ENCODE data around the gene MRPL34. TPM values are rescaled to one million over a fixed set of nuclear protein-coding genes. Genes with fewer than 3 reads are reported as not detected.

Gene MRPL34
- polyA plus RNA-seq, 1 donor = 47.2 TPM

- DNase-seq = peak in 1 of 2 donors; percentile 34
- H3K27me3 ChIP-seq (ENCODE audit: control insufficient read depth, insufficient read depth, low read length) = peaks cover 20% of the 10 kb centered on the region
- peaks cover 13% of the 10 kb centered on the region for H3K4me1 ChIP-seq (ENCODE audit: control insufficient read depth, insufficient read depth, low read length)
- no peak overlapping the region for H3K27ac ChIP-seq (ENCODE audit: low read length)
- peaks cover 16% of the 10 kb centered on the region for H3K9me3 ChIP-seq (ENCODE audit: control insufficient read depth, low read depth, low read length)
- no peaks in the 10 kb centered on the region for H3K36me3 ChIP-seq (ENCODE audit: control insufficient read depth, insufficient read depth, low read length)
- no CpG with 5 or more reads among the region's 94 CpGs for WGBS (ENCODE audit: insufficient coverage, low lambda C conversion rate)
- peak overlapping the region; percentile 46 for H3K4me3 ChIP-seq (ENCODE audit: low read length)
Measured at GRCh38 chr19:17328517-17329365, 23.1 kb downstream of the MRPL34 start.

- H3K36me3 ChIP-seq (ENCODE audit: control insufficient read depth, insufficient read depth, low read length) = no peaks in the 10 kb centered on the region
- no peak for DNase-seq
- peaks cover 20% of the 10 kb centered on the region for H3K27me3 ChIP-seq (ENCODE audit: control insufficient read depth, insufficient read depth, low read length)
- WGBS (ENCODE audit: insufficient coverage, low lambda C conversion rate) = no CpG with 5 or more reads among the region's 51 CpGs
- no peak overlapping the region for H3K27ac ChIP-seq (ENCODE audit: low read length)
- H3K4me3 ChIP-seq (ENCODE audit: low read length) = no peak overlapping the region
- peaks cover 16% of the 10 kb centered on the region for H3K9me3 ChIP-seq (ENCODE audit: control insufficient read depth, low read depth, low read length)
- H3K4me1 ChIP-seq (ENCODE audit: control insufficient read depth, insufficient read depth, low read length) = peaks cover 17% of the 10 kb centered on the region
Measured at GRCh38 chr19:17329366-17330261, 23.9 kb downstream of the MRPL34 start.

GRCh38 chr19:17330262-17331044 lies 24.8 kb downstream of the MRPL34 start:
- Histone ChIP-seq H3K27me3 (ENCODE audit: control insufficient read depth, insufficient read depth, low read length) (peaks cover 20% of the 10 kb centered on the region), H3K4me1 (ENCODE audit: control insufficient read depth, insufficient read depth, low read length) (peaks cover 21% of the 10 kb centered on the region), H3K36me3 (ENCODE audit: control insufficient read depth, insufficient read depth, low read length) (no peaks in the 10 kb centered on the region), H3K27ac (ENCODE audit: low read length) (no peak overlapping the region), H3K9me3 (ENCODE audit: control insufficient read depth, low read depth, low read length) (peaks cover 16% of the 10 kb centered on the region), H3K4me3 (ENCODE audit: low read length) (no peak overlapping the region)
- DNase-seq = no peak
- no CpG with 5 or more reads among the region's 24 CpGs for WGBS (ENCODE audit: insufficient coverage, low lambda C conversion rate)

GRCh38 chr19:17331045-17331558 lies 25.4 kb downstream of the MRPL34 start:
- peaks cover 21% of the 10 kb centered on the region for H3K4me1 ChIP-seq (ENCODE audit: control insufficient read depth, insufficient read depth, low read length)
- no peak overlapping the region for H3K27ac ChIP-seq (ENCODE audit: low read length)
- peaks cover 20% of the 10 kb centered on the region for H3K27me3 ChIP-seq (ENCODE audit: control insufficient read depth, insufficient read depth, low read length)
- H3K4me3 ChIP-seq (ENCODE audit: low read length) = no peak overlapping the region
- no peak for DNase-seq
- H3K9me3 ChIP-seq (ENCODE audit: control insufficient read depth, low read depth, low read length) = peaks cover 16% of the 10 kb centered on the region
- no peaks in the 10 kb centered on the region for H3K36me3 ChIP-seq (ENCODE audit: control insufficient read depth, insufficient read depth, low read length)
- no CpG with 5 or more reads among the region's 13 CpGs for WGBS (ENCODE audit: insufficient coverage, low lambda C conversion rate)

- Histone ChIP-seq H3K4me1 (ENCODE audit: control insufficient read depth, insufficient read depth, low read length) (peaks cover 24% of the 10 kb centered on the region), H3K4me3 (ENCODE audit: low read length) (no peak overlapping the region), H3K27me3 (ENCODE audit: control insufficient read depth, insufficient read depth, low read length) (peaks cover 20% of the 10 kb centered on the region), H3K36me3 (ENCODE audit: control insufficient read depth, insufficient read depth, low read length) (no peaks in the 10 kb centered on the region), H3K27ac (ENCODE audit: low read length) (no peak overlapping the region), H3K9me3 (ENCODE audit: control insufficient read depth, low read depth, low read length) (peaks cover 16% of the 10 kb centered on the region)
- WGBS (ENCODE audit: insufficient coverage, low lambda C conversion rate) = no CpG with 5 or more reads among the region's 8 CpGs
- DNase-seq = no peak
Measured at GRCh38 chr19:17332360-17332676, 26.6 kb downstream of the MRPL34 start.

- no peak overlapping the region for H3K4me3 ChIP-seq (ENCODE audit: low read length)
- no peak for DNase-seq
- no peaks in the 10 kb centered on the region for H3K36me3 ChIP-seq (ENCODE audit: control insufficient read depth, insufficient read depth, low read length)
- peaks cover 25% of the 10 kb centered on the region for H3K4me1 ChIP-seq (ENCODE audit: control insufficient read depth, insufficient read depth, low read length)
- peaks cover 19% of the 10 kb centered on the region for H3K9me3 ChIP-seq (ENCODE audit: control insufficient read depth, low read depth, low read length)
- H3K27ac ChIP-seq (ENCODE audit: low read length) = no peak overlapping the region
- H3K27me3 ChIP-seq (ENCODE audit: control insufficient read depth, insufficient read depth, low read length) = peaks cover 20% of the 10 kb centered on the region
- 90% methylated on average over 2 of the region's 45 CpGs for WGBS (ENCODE audit: insufficient coverage, low lambda C conversion rate)
Measured at GRCh38 chr19:17332677-17333581, 27.3 kb downstream of the MRPL34 start.

GRCh38 chr19:17333611-17334413 lies 28.1 kb downstream of the MRPL34 start:
- no peak for DNase-seq
- peaks cover 26% of the 10 kb centered on the region for H3K4me1 ChIP-seq (ENCODE audit: control insufficient read depth, insufficient read depth, low read length)
- H3K27ac ChIP-seq (ENCODE audit: low read length) = no peak overlapping the region
- 72% methylated on average over 3 of the region's 52 CpGs for WGBS (ENCODE audit: insufficient coverage, low lambda C conversion rate)
- peak overlapping the region; percentile 50 for H3K4me3 ChIP-seq (ENCODE audit: low read length)
- H3K27me3 ChIP-seq (ENCODE audit: control insufficient read depth, insufficient read depth, low read length) = peaks cover 19% of the 10 kb centered on the region
- peaks cover 25% of the 10 kb centered on the region for H3K9me3 ChIP-seq (ENCODE audit: control insufficient read depth, low read depth, low read length)
- H3K36me3 ChIP-seq (ENCODE audit: control insufficient read depth, insufficient read depth, low read length) = peaks cover 1% of the 10 kb centered on the region

- peaks cover 4% of the 10 kb centered on the region for H3K36me3 ChIP-seq (ENCODE audit: control insufficient read depth, insufficient read depth, low read length)
- H3K27me3 ChIP-seq (ENCODE audit: control insufficient read depth, insufficient read depth, low read length) = peaks cover 10% of the 10 kb centered on the region
- DNase-seq = peak; percentile 94 to 99
- peak within 1 kb of the TSS; percentile 50 for H3K4me3 ChIP-seq (ENCODE audit: low read length)
- peaks cover 22% of the 10 kb centered on the region for H3K9me3 ChIP-seq (ENCODE audit: control insufficient read depth, low read depth, low read length)
- H3K4me1 ChIP-seq (ENCODE audit: control insufficient read depth, insufficient read depth, low read length) = peaks cover 23% of the 10 kb centered on the region
- WGBS (ENCODE audit: insufficient coverage, low lambda C conversion rate) = 0% methylated on average over 1 of the region's 86 CpGs
- H3K27ac ChIP-seq (ENCODE audit: low read length) = no peak within 1 kb of the TSS
Measured at GRCh38 chr19:17334414-17335409, 29.0 kb downstream of the MRPL34 start, which contains the start of gene ANO8. Gene ANO8, minus strand, starts transcription at chr19:17334855. Its CDS starts 185 bp downstream, at chr19:17334670.

Measured in large intestine (tissue), 3 donors.